B cell (primary cell): ENCODE results near the gene SPATA21. TPM values are rescaled to one million over a fixed set of nuclear protein-coding genes. Genes with fewer than 3 reads are reported as not detected.
A peak's percentile ranks its signal among the peaks of the same experiment; 100 is the strongest.

Experiments
- ATAC-seq: fragments of 200-7000 bp; cut with Tn5 transposase; one replicate; pipeline ENCODE4 v1.10.0; 2021; ENCODE audit warnings: low read depth, mild to moderate bottlenecking, moderate number of reproducible peaks, moderate library complexity
- CTCF ChIA-PET: fragments of 350-600 bp; sonication (Branson Sonifier 250); formaldehyde crosslinking; loops from one replicate; lab custom pipeline; 2021; ENCODE audit warnings: antibody characterized with exemption, inconsistent platforms; lab: Charles Lee
- POLR2A ChIA-PET: fragments of 350-600 bp; sonication (Branson Sonifier 250); formaldehyde crosslinking; loops from one replicate; lab custom pipeline; 2021; ENCODE audit warnings: antibody characterized with exemption; lab: Charles Lee
- DNase-seq: peaks from one replicate; pipeline ENCODE4 v3.0.0; 2013
- H2AFZ ChIP-seq: 2 replicates; pipeline ENCODE4 v1.6.1; 2012; ENCODE audit warnings: mild to moderate bottlenecking, low read depth, low read length; ENCODE audit not compliant: insufficient read depth, poor library complexity, severe bottlenecking
- H3K27ac ChIP-seq, 2 donors: 1 replicate in 1 of 2; 2 replicates in 1 of 2; pipeline ENCODE4 v1.5.1; 2012 to 2013; ENCODE audit warnings: low read length in 2 of 2, mild to moderate bottlenecking in 2 of 2, moderate library complexity in 1 of 2
- H3K27me3 ChIP-seq, 4 experiments: fragments of 200-600 bp in 1 of 4; sonication (generic) in 1 of 4; replicated peaks in 1 of 4; 1 replicate in 2 of 4; 2 replicates in 2 of 4; pipeline versions ENCODE4 v1.6.1 to v1.7.0; 2013 to 2016; ENCODE audit warnings: low read length in 3 of 4, mild to moderate bottlenecking in 2 of 4, mixed read lengths in 1 of 4, moderate library complexity in 1 of 4; ENCODE audit not compliant: insufficient read depth in 4 of 4, control insufficient read depth in 3 of 4; ENCODE audit errors: control extremely low read depth in 1 of 4
- H3K36me3 ChIP-seq, 2 experiments: replicated peaks in 1 of 2; 1 replicate in 1 of 2; 2 replicates in 1 of 2; pipeline versions ENCODE4 v1.6.1 to v1.7.1; 2013; ENCODE audit warnings: low read length in 1 of 2; ENCODE audit not compliant: insufficient read depth in 2 of 2, control insufficient read depth in 1 of 2; ENCODE audit errors: control extremely low read depth in 1 of 2, extremely low read depth in 1 of 2
- H3K4me1 ChIP-seq, 2 donors: fragments of 200-600 bp in 1 of 2; sonication (generic) in 1 of 2; 1 replicate in 1 of 2; 2 replicates in 1 of 2; pipeline versions ENCODE4 v1.5.1 to v1.6.1; 2013 to 2017; ENCODE audit warnings: low read length in 2 of 2; ENCODE audit not compliant: control insufficient read depth in 2 of 2, insufficient read depth in 2 of 2
- H3K4me2 ChIP-seq: replicated peaks from 2 replicates; pipeline ENCODE3; 2012; ENCODE audit warnings: mild to moderate bottlenecking, low read depth, low read length; ENCODE audit not compliant: poor library complexity, severe bottlenecking
- H3K4me3 ChIP-seq, 5 experiments: fragments of 200-600 bp in 1 of 5; sonication (generic) in 1 of 5; 1 replicate in 3 of 5; 2 replicates in 2 of 5; pipeline versions ENCODE4 v1.5.1 to v1.7.0; 2011 to 2016; ENCODE audit warnings: low read length in 4 of 5, mild to moderate bottlenecking in 4 of 5, low read depth in 2 of 5, control low read depth in 1 of 5, moderate library complexity in 1 of 5; ENCODE audit not compliant: insufficient read depth in 1 of 5; ENCODE audit errors: control extremely low read depth in 1 of 5, extremely low read depth in 1 of 5
- H3K79me2 ChIP-seq: fragments of 200-600 bp; sonication (generic); one replicate; pipeline ENCODE4 v1.6.0; 2016; ENCODE audit warnings: low read length; ENCODE audit not compliant: control insufficient read depth, insufficient read depth
- H3K9ac ChIP-seq: fragments of 200-600 bp; sonication (generic); 2 replicates; pipeline ENCODE4 v1.6.1; 2017; ENCODE audit warnings: mild to moderate bottlenecking, low read length, moderate library complexity
- H3K9me3 ChIP-seq, 3 donors: one replicate each; pipeline versions ENCODE4 v1.6.1 to v1.7.1; 2013; ENCODE audit warnings: low read length in 2 of 3; ENCODE audit not compliant: control insufficient read depth in 2 of 3, insufficient read depth in 1 of 3; ENCODE audit errors: control extremely low read depth in 1 of 3
- H4K20me1 ChIP-seq: 2 replicates; pipeline ENCODE4 v1.6.0; 2012; ENCODE audit warnings: mild to moderate bottlenecking, low read length; ENCODE audit not compliant: insufficient read depth, control insufficient read depth, poor library complexity, severe bottlenecking
- H3K27ac Mint-ChIP-seq: one replicate; pipeline ENCODE4 v1.8.0; 2021; ENCODE audit warnings: mixed read lengths
- H3K27me3 Mint-ChIP-seq: one replicate; pipeline ENCODE4 v1.8.0; 2021; ENCODE audit warnings: mixed read lengths
- H3K4me1 Mint-ChIP-seq: one replicate; pipeline ENCODE4 v1.8.0; 2021; ENCODE audit warnings: mixed read lengths
- H3K4me3 Mint-ChIP-seq: one replicate; pipeline ENCODE4 v1.8.0; 2021; ENCODE audit warnings: mixed read lengths
- H3K9me3 Mint-ChIP-seq: one replicate; pipeline ENCODE4 v1.8.0; 2022; ENCODE audit warnings: mixed read lengths; ENCODE audit not compliant: insufficient read depth
- CTCF ChIP-seq: fragments of 200-600 bp; IDR thresholded peaks from one replicate; pipeline ENCODE4 v1.8.0; 2022; ENCODE audit warnings: antibody characterized with exemption, mild to moderate bottlenecking
- EZH2 ChIP-seq: IDR thresholded peaks from 2 replicates; pipeline ENCODE4 v1.6.1; 2012; ENCODE audit warnings: borderline replicate concordance, low read depth, mild to moderate bottlenecking, moderate library complexity, low read length; ENCODE audit not compliant: insufficient read depth, poor library complexity, severe bottlenecking
- WGBS: methylation state at CpG from one replicate; pipeline ENCODE4 v1.1.5; 2013; ENCODE audit warnings: missing lambda C conversion rate; ENCODE audit not compliant: insufficient coverage; 5-methylcytosine and 5-hydroxymethylcytosine counted together
- intact Hi-C: fragments of 100-400 bp; cut with micrococcal nuclease; formaldehyde crosslinking; loops from one replicate; pipeline ENCODE4 v1.10.0; 2022
- polyA plus RNA-seq: library from polyadenylated mRNA; depleted of rRNA; stranded (reverse); fragments of >200 nt; gene quantifications from 2 replicates; pipeline ENCODE4 v1.2.3, GENCODE V29; 2012
- total RNA-seq, 2 donors: library from RNA; stranded (reverse); fragments of 120-200 nt in 1 of 2; gene quantifications; 1 replicate in 1 of 2; 2 replicates in 1 of 2; pipeline versions ENCODE4 v1.2.3 to v1.2.4, GENCODE V29; 2013 to 2022

Gene SPATA21
- total and polyA plus RNA-seq, 2 donors (not counting 1 experiment from before 2014, with no cell fraction given): 0.01 TPM; not detected in 1

GRCh38 chr1:16372535-16373285 lies 64.5 kb downstream of the SPATA21 start:
- peaks cover 1 to 19% of the 10 kb centered on the region in 2 experiments for H3K36me3 ChIP-seq
- intact Hi-C loops: no loop called here
- H4K20me1 ChIP-seq: peaks cover 96% of the 10 kb centered on the region
- H2AFZ ChIP-seq: no peak overlapping the region
- no peak overlapping the region for H3K4me3 ChIP-seq
- no peak overlapping the region for H3K27ac ChIP-seq
- H3K4me1 ChIP-seq: peaks cover 29 to 54% of the 10 kb centered on the region in 2 donors
- H3K79me2 ChIP-seq: peaks cover 100% of the 10 kb centered on the region
- TF ChIP-seq CTCF (no peak), EZH2 (no peak)
- H3K27me3 Mint-ChIP-seq: no peaks in the 10 kb centered on the region
- H3K4me1 Mint-ChIP-seq: peaks cover 70% of the 10 kb centered on the region
- H3K4me3 Mint-ChIP-seq: no peak overlapping the region
- H3K4me2 ChIP-seq: peak overlapping the region; percentile 24
- H3K27me3 ChIP-seq: no peaks in the 10 kb centered on the region
- ATAC-seq: no peak
- 100% methylated on average over 3 of the region's 3 CpGs for WGBS
- no peak for DNase-seq
- H3K9me3 ChIP-seq: no peaks in the 10 kb centered on the region
- H3K9ac ChIP-seq: no peak overlapping the region
- H3K9me3 Mint-ChIP-seq: no peaks in the 10 kb centered on the region
- no peak overlapping the region for H3K27ac Mint-ChIP-seq
- POLR2A ChIA-PET: no interaction called here
- CTCF ChIA-PET: interaction anchor here (0.7 to 1.0 kb wide), 3 partner anchors 9 to 68 kb away, joined by 4 to 6 read pairs (median 4); no protein-coding TSS in a partner anchor

- H3K4me3 Mint-ChIP-seq: no peak overlapping the region
- peaks cover 90% of the 10 kb centered on the region for H4K20me1 ChIP-seq
- no peak overlapping the region for H3K4me3 ChIP-seq
- no peak for DNase-seq
- 89% methylated on average over 4 of the region's 5 CpGs for WGBS
- no peaks in the 10 kb centered on the region for H3K9me3 Mint-ChIP-seq
- ATAC-seq: no peak
- TF ChIP-seq CTCF (no peak), EZH2 (no peak)
- H3K9ac ChIP-seq: no peak overlapping the region
- peak overlapping the region; percentile 3 for H3K27ac Mint-ChIP-seq
- peaks cover 29 to 46% of the 10 kb centered on the region in 2 donors for H3K4me1 ChIP-seq
- no peak overlapping the region for H3K4me2 ChIP-seq
- POLR2A ChIA-PET: interaction anchor here (0.7 kb wide), 1 partner anchor 22 kb away, joined by 3 read pairs; no protein-coding TSS in a partner anchor
- H3K36me3 ChIP-seq: peaks cover 1 to 19% of the 10 kb centered on the region in 2 experiments
- CTCF ChIA-PET: no interaction called here
- no peaks in the 10 kb centered on the region for H3K27me3 ChIP-seq
- peaks cover 92% of the 10 kb centered on the region for H3K79me2 ChIP-seq
- no peak overlapping the region for H2AFZ ChIP-seq
- no peaks in the 10 kb centered on the region for H3K27me3 Mint-ChIP-seq
- intact Hi-C loops: no loop called here
- no peak overlapping the region for H3K27ac ChIP-seq
- peaks cover 66% of the 10 kb centered on the region for H3K4me1 Mint-ChIP-seq
- H3K9me3 ChIP-seq: no peaks in the 10 kb centered on the region
Measured at GRCh38 chr1:16371725-16372124, 65.5 kb downstream of the SPATA21 start.
